CD4-positive, alpha-beta memory T cell (primary cell): ENCODE results near the gene HOXD12. TPM values are rescaled to one million over a fixed set of nuclear protein-coding genes. Genes with fewer than 3 reads are reported as not detected.

Experiments used
- CTCF ChIA-PET: fragments of 350-600 bp; sonication (Branson Sonifier 250); formaldehyde crosslinking; loops from one replicate; lab custom pipeline; 2021; ENCODE audit warnings: inconsistent platforms; ENCODE audit not compliant: partially characterized antibody; lab: Charles Lee
- POLR2A ChIA-PET: fragments of 350-600 bp; sonication (Branson Sonifier 250); formaldehyde crosslinking; loops from one replicate; lab custom pipeline; 2021; ENCODE audit not compliant: partially characterized antibody; lab: Charles Lee
- DNase-seq, 5 donors: peaks; one replicate each; pipeline versions ENCODE4 v3.0.0 to v3.0.0-alpha.2; 2020 to 2022; ENCODE audit warnings: mixed read lengths in 1 of 5
- H3K27ac ChIP-seq: one replicate; pipeline ENCODE4 v1.7.0; 2013; ENCODE audit warnings: low read depth, low read length
- H3K27me3 ChIP-seq: 2 replicates; pipeline ENCODE4 v1.7.0; 2013; ENCODE audit warnings: mild to moderate bottlenecking, low read length, moderate library complexity; ENCODE audit not compliant: insufficient read depth
- H3K36me3 ChIP-seq: 2 replicates; pipeline ENCODE4 v1.7.0; 2013; ENCODE audit warnings: mild to moderate bottlenecking, low read length, moderate library complexity; ENCODE audit not compliant: insufficient read depth
- H3K4me1 ChIP-seq: 2 replicates; pipeline ENCODE4 v1.7.0; 2013; ENCODE audit warnings: mild to moderate bottlenecking, low read length, moderate library complexity; ENCODE audit not compliant: insufficient read depth
- H3K4me3 ChIP-seq, 2 donors: one replicate each; pipeline ENCODE4 v1.7.0; 2013; ENCODE audit warnings: low read length in 2 of 2, mild to moderate bottlenecking in 1 of 2
- H3K9me3 ChIP-seq, 2 donors: one replicate each; pipeline ENCODE4 v1.7.0; 2013; ENCODE audit warnings: low read length in 2 of 2, control low read depth in 1 of 2; ENCODE audit not compliant: control insufficient read depth in 1 of 2
- H3K27ac Mint-ChIP-seq, 7 donors: one replicate each; pipeline ENCODE4 v1.8.0; 2020 to 2021; ENCODE audit warnings: mixed read lengths in 7 of 7, mild to moderate bottlenecking in 6 of 7, inconsistent platforms in 3 of 7, moderate library complexity in 3 of 7
- H3K27me3 Mint-ChIP-seq, 2 donors: one replicate each; pipeline ENCODE4 v1.8.0; 2020 to 2021; ENCODE audit warnings: mixed read lengths in 2 of 2
- H3K36me3 Mint-ChIP-seq, 2 donors: one replicate each; pipeline ENCODE4 v1.8.0; 2020 to 2021; ENCODE audit warnings: mixed read lengths in 2 of 2, inconsistent platforms in 1 of 2, mild to moderate bottlenecking in 1 of 2
- H3K4me1 Mint-ChIP-seq, 4 donors: one replicate each; pipeline ENCODE4 v1.8.0; 2020 to 2021; ENCODE audit warnings: mixed read lengths in 4 of 4, mild to moderate bottlenecking in 1 of 4
- H3K4me3 Mint-ChIP-seq, 8 donors: one replicate each; pipeline ENCODE4 v1.8.0; 2020 to 2021; ENCODE audit warnings: mixed read lengths in 8 of 8, mild to moderate bottlenecking in 7 of 8, moderate library complexity in 6 of 8, inconsistent platforms in 3 of 8
- H3K9me3 Mint-ChIP-seq, 8 donors: one replicate each; pipeline ENCODE4 v1.8.0; 2020 to 2021; ENCODE audit warnings: mixed read lengths in 8 of 8, mild to moderate bottlenecking in 5 of 8, inconsistent platforms in 3 of 8, moderate library complexity in 1 of 8
- intact Hi-C: fragments of 100-400 bp; cut with micrococcal nuclease; formaldehyde crosslinking; loops from one replicate; pipeline ENCODE4 v1.15.1; 2023
- polyA plus RNA-seq, 2 donors: library from polyadenylated mRNA; unstranded; fragments of 300-500 nt; fragmentation: Illumina TruSeq; gene quantifications; one replicate each; pipeline ENCODE4 v1.2.3, GENCODE V29; 2021
- total RNA-seq, 2 experiments: library from RNA; stranded (reverse); gene quantifications; one replicate each; pipeline ENCODE4 v1.2.3, GENCODE V29; 2021

The HOXD12 gene
- total and polyA plus RNA-seq, 4 experiments from 2014 or later: not detected

DNA sequence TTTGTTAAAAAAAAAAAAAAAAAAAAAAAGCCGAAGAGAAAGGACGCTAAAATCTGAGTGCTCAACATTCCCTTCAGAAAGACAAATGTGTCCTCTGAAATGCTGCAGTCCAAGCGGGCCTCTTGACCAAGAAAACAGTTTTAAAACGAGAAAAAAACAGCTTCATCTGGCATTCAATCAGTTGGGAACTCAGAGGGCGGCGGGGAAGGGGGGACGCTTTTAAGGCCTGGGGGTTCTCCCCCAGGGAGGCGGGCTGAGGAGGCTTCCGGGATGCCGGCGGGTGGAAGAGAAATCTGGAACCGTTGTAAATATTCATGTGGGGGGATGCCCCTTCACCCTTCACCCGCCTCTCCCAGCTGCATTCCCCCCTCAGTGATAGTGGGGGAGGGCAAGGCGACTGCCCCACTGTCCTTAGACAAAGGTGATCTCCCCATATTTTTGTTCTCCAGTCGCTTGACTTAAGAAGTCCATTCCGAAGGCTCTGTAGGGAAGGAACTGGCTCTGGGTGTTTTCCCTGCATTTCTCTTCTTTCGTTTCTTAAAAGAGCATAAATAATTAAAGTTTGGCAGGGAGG lies 4.2 kb downstream of the HOXD12 start:
- Mint-ChIP-seq H3K36me3 (no peaks in the 10 kb centered on the region), H3K4me1 (peaks cover 7 to 42% (median 21%) of the 10 kb centered on the region in 4 donors)
- H3K27me3 ChIP-seq: peaks cover 65% of the 10 kb centered on the region

DNA sequence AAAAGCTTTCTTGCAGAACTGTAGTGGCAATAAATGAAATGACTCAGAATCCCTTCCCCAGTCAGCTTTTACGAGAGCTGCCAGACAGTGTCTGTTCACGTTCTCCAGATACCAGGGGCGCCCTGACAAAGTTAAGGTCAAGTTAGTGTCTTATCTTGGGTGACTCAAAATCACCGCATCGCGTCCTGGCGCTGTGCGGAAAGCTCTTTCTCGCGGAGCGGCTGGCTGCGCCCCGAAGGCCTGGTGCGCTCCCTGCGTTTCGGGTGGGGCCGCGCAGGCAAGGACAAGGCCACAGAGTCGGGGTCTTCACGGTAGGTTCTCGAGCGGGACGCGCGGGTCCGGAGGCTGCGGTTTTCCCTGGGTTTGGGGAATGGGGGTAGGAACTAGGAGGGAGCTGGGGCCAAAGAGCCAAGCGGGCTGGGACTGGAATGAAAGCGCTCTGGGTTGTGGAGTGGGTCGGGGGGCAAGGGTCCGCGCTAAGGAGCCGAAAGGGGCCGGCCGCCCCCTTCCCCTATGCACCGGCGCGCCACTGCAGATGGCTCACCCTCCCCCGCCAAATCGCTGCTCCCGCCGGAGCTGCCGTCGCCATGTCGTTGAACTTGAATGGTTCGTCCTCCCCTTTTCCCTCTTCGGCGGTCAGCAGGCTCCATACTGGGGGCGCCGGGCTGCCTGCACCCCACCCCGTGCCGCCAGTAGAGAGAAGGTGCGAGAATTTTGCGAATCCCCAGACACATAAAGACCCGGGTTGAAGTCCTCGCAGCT lies 4.9 kb downstream of the HOXD12 start:
- Histone ChIP-seq H3K4me1 (peaks cover 4% of the 10 kb centered on the region), H3K27ac (no peak overlapping the region), H3K36me3 (no peaks in the 10 kb centered on the region), H3K9me3 (no peaks in the 10 kb centered on the region), H3K27me3 (peaks cover 64% of the 10 kb centered on the region), H3K4me3 (no peak overlapping the region)
- DNase-seq: no peak
- peak overlapping the region in 2 of 7 donors; percentile 35 to 75 for H3K27ac Mint-ChIP-seq
- H3K36me3 Mint-ChIP-seq: no peaks in the 10 kb centered on the region
- POLR2A ChIA-PET: no interaction called here
- H3K4me3 Mint-ChIP-seq: peak overlapping the region in 2 of 8 donors; percentile 13 to 43
- CTCF ChIA-PET: no interaction called here
- intact Hi-C loops: no loop called here
- H3K9me3 Mint-ChIP-seq: peaks cover 0 to 21% (median 11%) of the 10 kb centered on the region in 8 donors
- peaks cover 10 to 43% (median 26%) of the 10 kb centered on the region in 4 donors for H3K4me1 Mint-ChIP-seq
- H3K27me3 Mint-ChIP-seq: peaks cover 73 to 75% of the 10 kb centered on the region in 2 donors

More for the DNA sequence above, 4.2 kb downstream of the HOXD12 start:
- H3K9me3 Mint-ChIP-seq: peaks cover 0 to 18% (median 6%) of the 10 kb centered on the region in 8 donors
- H3K4me1 ChIP-seq: peaks cover 4% of the 10 kb centered on the region
- peak overlapping the region in 2 of 8 donors; percentile 10 to 13 for H3K4me3 Mint-ChIP-seq
- DNase-seq: no peak
- no peak overlapping the region for H3K27ac ChIP-seq
- H3K4me3 ChIP-seq: no peak overlapping the region
- ChIA-PET POLR2A (no interaction called here), CTCF (no interaction called here)
- H3K27me3 Mint-ChIP-seq: peaks cover 72 to 75% of the 10 kb centered on the region in 2 donors
- intact Hi-C loops: no loop called here
- no peaks in the 10 kb centered on the region for H3K9me3 ChIP-seq
- peak overlapping the region in 2 of 7 donors; percentile 35 to 75 for H3K27ac Mint-ChIP-seq
- H3K36me3 ChIP-seq: no peaks in the 10 kb centered on the region

DNA sequence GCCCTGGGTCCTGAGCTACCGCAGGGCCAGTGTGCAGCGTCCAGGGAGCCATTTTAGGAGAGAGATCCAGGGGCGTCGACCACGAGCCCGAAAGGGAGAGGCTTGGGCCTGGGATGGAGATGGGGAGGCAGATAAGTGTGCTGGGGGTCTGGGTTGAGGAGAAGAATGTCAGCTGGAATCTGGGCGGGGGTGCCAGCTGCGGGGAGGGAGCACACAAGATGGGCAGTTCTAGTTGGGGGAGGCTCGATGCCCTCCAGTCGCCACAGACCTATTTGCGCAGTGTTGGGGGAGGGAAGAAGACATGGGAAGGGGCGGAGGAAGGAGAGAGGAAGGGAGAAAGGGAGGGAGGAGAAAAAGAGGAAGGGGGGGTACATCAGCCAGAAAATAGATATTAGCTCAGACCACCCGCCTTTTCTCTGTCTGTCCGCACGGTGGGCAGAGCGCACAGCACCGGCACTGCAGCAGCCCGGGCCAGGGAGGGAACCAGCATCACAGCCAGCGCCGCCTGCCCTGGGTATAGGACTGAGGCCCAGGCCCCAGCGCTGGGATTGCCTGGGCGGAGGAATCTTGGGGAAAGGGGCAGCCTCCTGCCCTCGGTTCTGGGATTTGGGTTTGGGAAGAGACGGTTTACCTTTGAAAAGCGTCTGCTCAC lies 5.6 kb downstream of the HOXD12 start:
- POLR2A ChIA-PET: no interaction called here
- no peaks in the 10 kb centered on the region for H3K36me3 Mint-ChIP-seq

DNA sequence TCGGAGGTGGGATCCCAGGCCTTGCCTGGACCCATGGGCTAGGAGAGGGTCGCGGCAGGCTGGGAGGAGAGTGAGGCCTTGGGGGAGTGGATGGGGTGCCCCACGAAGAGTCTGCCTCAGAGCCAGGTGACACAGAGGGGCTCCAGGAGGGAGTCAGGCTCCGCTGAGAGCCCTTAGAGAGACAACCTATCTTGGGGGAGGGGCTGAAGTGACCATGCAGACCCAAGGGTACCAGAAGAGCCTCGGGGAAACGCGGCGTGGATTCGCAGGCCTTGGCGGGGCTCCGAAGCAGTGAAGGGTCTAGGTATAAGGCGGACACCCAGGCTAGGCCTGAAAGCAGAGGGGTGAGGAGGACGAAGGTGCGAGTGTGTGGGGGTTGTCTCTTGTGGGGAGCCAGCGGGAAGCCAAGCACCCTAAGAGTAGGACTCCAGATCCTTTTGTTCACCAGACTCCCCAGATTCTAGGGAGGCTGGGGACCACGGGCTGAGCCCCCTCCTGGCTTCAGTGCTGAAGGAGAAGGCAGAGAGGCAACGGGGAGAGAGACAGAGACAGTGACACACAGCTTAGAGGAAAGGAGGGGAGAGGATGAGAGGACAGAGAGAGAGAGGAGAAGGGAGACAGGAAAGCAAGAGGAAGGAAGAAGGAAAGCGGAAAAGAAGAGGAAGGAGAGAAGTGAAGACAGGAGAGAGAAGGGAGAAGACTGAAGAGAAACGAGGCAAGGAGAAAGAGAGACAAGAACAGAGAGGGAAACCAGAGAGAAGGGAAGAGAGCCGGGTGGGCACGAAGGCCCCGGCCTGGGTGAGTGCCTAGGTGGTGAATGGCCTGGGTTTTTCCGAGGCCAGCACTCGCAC lies 6.4 kb downstream of the HOXD12 start:
- Mint-ChIP-seq H3K27ac (peak overlapping the region in 4 of 7 donors; percentile 12 to 93 (median 78)), H3K27me3 (peaks cover 77 to 78% of the 10 kb centered on the region in 2 donors), H3K4me1 (peaks cover 10 to 44% (median 28%) of the 10 kb centered on the region in 4 donors), H3K9me3 (peaks cover 0 to 22% (median 17%) of the 10 kb centered on the region in 8 donors), H3K4me3 (peak overlapping the region; percentile 63 to 84 (median 77)), H3K36me3 (no peaks in the 10 kb centered on the region)
- no peaks in the 10 kb centered on the region for H3K9me3 ChIP-seq
- CTCF ChIA-PET: no interaction called here
- POLR2A ChIA-PET: no interaction called here
- H3K27me3 ChIP-seq: peaks cover 73% of the 10 kb centered on the region
- intact Hi-C loops: no loop called here
- peaks cover 4% of the 10 kb centered on the region for H3K4me1 ChIP-seq
- no peak overlapping the region for H3K4me3 ChIP-seq
- DNase-seq: no peak
- no peak overlapping the region for H3K27ac ChIP-seq
- no peaks in the 10 kb centered on the region for H3K36me3 ChIP-seq

More for the DNA sequence above, 5.6 kb downstream of the HOXD12 start:
- H3K4me3 ChIP-seq: no peak overlapping the region
- Mint-ChIP-seq H3K4me1 (peaks cover 10 to 44% (median 28%) of the 10 kb centered on the region in 4 donors), H3K9me3 (peaks cover 0 to 25% (median 16%) of the 10 kb centered on the region in 8 donors), H3K27ac (peak overlapping the region in 2 of 7 donors; percentile 30 to 75), H3K4me3 (peak overlapping the region in 4 of 8 donors; percentile 7 to 79 (median 52)), H3K27me3 (peaks cover 78 to 79% of the 10 kb centered on the region in 2 donors)
- H3K4me1 ChIP-seq: peaks cover 4% of the 10 kb centered on the region
- no peaks in the 10 kb centered on the region for H3K9me3 ChIP-seq
- DNase-seq: no peak
- peaks cover 70% of the 10 kb centered on the region for H3K27me3 ChIP-seq
- no peak overlapping the region for H3K27ac ChIP-seq
- CTCF ChIA-PET: no interaction called here
- no peaks in the 10 kb centered on the region for H3K36me3 ChIP-seq
- intact Hi-C loops: no loop called here

DNA sequence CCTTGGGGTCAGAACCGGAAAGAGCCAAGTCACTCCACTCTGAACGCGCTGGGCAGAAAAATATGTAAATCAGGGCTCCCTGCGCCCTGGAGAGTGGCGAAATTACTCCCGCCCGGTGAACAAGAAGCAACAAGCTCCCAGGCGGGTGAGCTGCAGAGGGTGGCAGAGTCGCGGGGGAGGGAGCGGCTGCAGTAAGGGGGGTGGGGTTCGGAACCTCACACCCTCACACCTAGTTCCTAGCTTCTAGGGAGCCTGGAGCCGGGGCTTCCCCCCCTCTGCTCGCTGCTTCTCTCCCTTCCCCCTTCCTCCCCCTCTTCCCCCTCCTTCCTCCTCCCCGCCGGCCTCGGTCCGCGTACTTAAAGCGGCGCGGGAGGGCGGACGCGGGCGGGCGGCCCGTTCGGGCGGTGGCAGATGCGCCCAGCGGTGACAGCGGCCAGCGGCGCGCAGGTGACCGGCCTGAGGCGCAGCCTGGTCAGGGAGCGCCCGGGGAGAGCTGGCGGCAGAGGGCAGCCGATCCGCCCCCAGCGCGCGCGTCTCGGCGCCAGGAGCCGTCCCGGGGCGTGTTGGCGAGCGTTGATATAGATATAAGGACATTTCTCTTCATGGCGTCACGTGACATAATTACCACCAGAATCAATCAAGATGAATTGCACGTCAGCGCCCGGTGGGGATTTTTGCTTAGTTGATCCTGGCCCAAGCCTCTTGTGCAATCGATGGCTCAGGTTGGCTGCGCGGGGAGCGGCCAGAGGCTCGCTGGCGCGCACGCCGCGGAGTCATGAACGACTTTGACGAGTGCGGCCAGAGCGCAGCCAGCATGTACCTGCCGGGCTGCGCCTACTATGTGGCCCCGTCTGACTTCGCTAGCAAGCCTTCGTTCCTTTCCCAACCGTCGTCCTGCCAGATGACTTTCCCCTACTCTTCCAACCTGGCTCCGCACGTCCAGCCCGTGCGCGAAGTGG lies 7.3 kb downstream of the HOXD12 start, which contains the start of gene HOXD11:
Gene HOXD11, plus strand, starts transcription at position 700 of the 959 bp plus-strand sequence. Its CDS starts 76 bp downstream, at position 776.
- Mint-ChIP-seq H3K4me1 (peaks cover 10 to 48% (median 28%) of the 10 kb centered on the region in 4 donors), H3K27me3 (peaks cover 76 to 78% of the 10 kb centered on the region in 2 donors), H3K4me3 (peak within 1 kb of the TSS; percentile 63 to 84 (median 77)), H3K27ac (peak within 1 kb of the TSS in 4 of 7 donors; percentile 12 to 93 (median 79)), H3K36me3 (no peaks in the 10 kb centered on the region), H3K9me3 (peaks cover 0 to 28% (median 22%) of the 10 kb centered on the region in 8 donors)
- Histone ChIP-seq H3K4me1 (peaks cover 10% of the 10 kb centered on the region), H3K27ac (no peak within 1 kb of the TSS), H3K36me3 (no peaks in the 10 kb centered on the region), H3K4me3 (no peak within 1 kb of the TSS), H3K27me3 (peaks cover 77% of the 10 kb centered on the region), H3K9me3 (no peaks in the 10 kb centered on the region)
- intact Hi-C loops: no loop called here
- CTCF ChIA-PET: no interaction called here
- no peak for DNase-seq
- POLR2A ChIA-PET: no interaction called here

DNA sequence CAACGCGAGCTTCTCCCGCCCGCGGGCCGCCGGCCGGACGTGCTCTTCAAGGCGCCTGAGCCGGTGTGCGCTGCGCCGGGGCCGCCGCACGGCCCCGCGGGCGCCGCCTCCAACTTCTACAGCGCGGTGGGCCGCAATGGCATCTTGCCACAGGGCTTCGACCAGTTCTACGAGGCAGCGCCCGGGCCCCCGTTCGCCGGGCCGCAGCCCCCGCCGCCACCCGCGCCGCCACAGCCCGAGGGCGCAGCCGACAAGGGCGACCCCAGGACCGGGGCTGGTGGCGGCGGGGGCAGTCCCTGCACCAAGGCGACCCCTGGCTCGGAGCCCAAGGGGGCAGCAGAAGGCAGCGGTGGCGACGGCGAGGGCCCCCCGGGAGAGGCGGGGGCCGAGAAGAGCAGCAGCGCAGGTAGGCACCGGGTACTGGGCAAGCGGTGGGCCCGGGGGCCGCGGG lies 8.2 kb downstream of the HOXD12 start:
- DNase-seq: no peak
- intact Hi-C loops: no loop called here
- Mint-ChIP-seq H3K27ac (peak overlapping the region in 1 of 7 donors; percentile 63), H3K9me3 (peaks cover 0 to 28% (median 21%) of the 10 kb centered on the region in 8 donors), H3K36me3 (no peaks in the 10 kb centered on the region), H3K4me1 (peaks cover 10 to 48% (median 28%) of the 10 kb centered on the region in 4 donors), H3K27me3 (peaks cover 73 to 76% of the 10 kb centered on the region in 2 donors), H3K4me3 (no peak overlapping the region)
- Histone ChIP-seq H3K27ac (no peak overlapping the region), H3K9me3 (no peaks in the 10 kb centered on the region), H3K27me3 (peaks cover 77% of the 10 kb centered on the region), H3K4me3 (no peak overlapping the region), H3K4me1 (peaks cover 10% of the 10 kb centered on the region), H3K36me3 (no peaks in the 10 kb centered on the region)
- ChIA-PET POLR2A (no interaction called here), CTCF (no interaction called here)
